Keratinocyte (primary cell): ENCODE data around the gene INPP5A. TPM values are rescaled to one million over a fixed set of nuclear protein-coding genes. Genes with fewer than 3 reads are reported as not detected.

ENCODE experiments used
- DNase-seq: peaks from one replicate; pipeline ENCODE4 v3.0.0-alpha.2; 2011; ENCODE audit warnings: low read depth, missing footprints, low spot score
- FAIRE-seq: peaks from 2 replicates; lab custom pipeline; 2011; peaks lifted over from hg19 to GRCh38; lab: Jason Lieb, UNC
- H2AFZ ChIP-seq: 2 replicates; pipeline ENCODE4 v1.6.0; 2012; ENCODE audit warnings: low read length, control low read depth, inconsistent platforms; ENCODE audit not compliant: control insufficient read depth
- H3K27ac ChIP-seq: 2 replicates; pipeline ENCODE4 v1.5.1; 2011; ENCODE audit warnings: low read length; ENCODE audit not compliant: control insufficient read depth, insufficient read depth
- H3K27me3 ChIP-seq: 3 replicates; pipeline ENCODE4 v1.6.0; 2011; ENCODE audit warnings: low read length; ENCODE audit not compliant: control insufficient read depth, insufficient read depth; ENCODE audit errors: extremely low read depth
- H3K36me3 ChIP-seq, 2 experiments: 2 replicates in 1 of 2; 3 replicates in 1 of 2; pipeline ENCODE4 v1.5.1; 2011; ENCODE audit warnings: low read length in 2 of 2, mild to moderate bottlenecking in 1 of 2; ENCODE audit not compliant: control insufficient read depth in 2 of 2, insufficient read depth in 2 of 2; ENCODE audit errors: extremely low read depth in 1 of 2
- H3K4me1 ChIP-seq: 3 replicates; pipeline ENCODE4 v1.5.1; 2011; ENCODE audit warnings: low read length; ENCODE audit not compliant: control insufficient read depth, insufficient read depth; ENCODE audit errors: extremely low read depth
- H3K4me2 ChIP-seq: 3 replicates; pipeline ENCODE4 v1.6.0; 2011; ENCODE audit warnings: low read depth, low read length; ENCODE audit not compliant: control insufficient read depth, insufficient read depth; ENCODE audit errors: extremely low read depth
- H3K4me3 ChIP-seq, 3 experiments: fragments of 200-600 bp in 1 of 3; sonication (generic) in 1 of 3; 2 replicates in 2 of 3; 3 replicates in 1 of 3; pipeline ENCODE4 v1.5.1; 2011 to 2016; ENCODE audit warnings: low read length in 3 of 3, mild to moderate bottlenecking in 3 of 3, control low read depth in 2 of 3, inconsistent platforms in 1 of 3, low read depth in 1 of 3, mixed read lengths in 1 of 3, mixed run types in 1 of 3, moderate library complexity in 1 of 3; ENCODE audit not compliant: control insufficient read depth in 2 of 3, insufficient read depth in 2 of 3; ENCODE audit errors: extremely low read depth in 1 of 3
- H3K79me2 ChIP-seq: 2 replicates; pipeline ENCODE4 v1.6.0; 2012; ENCODE audit warnings: low read length; ENCODE audit not compliant: control insufficient read depth, insufficient read depth
- H3K9ac ChIP-seq: 3 replicates; pipeline ENCODE4 v1.6.0; 2011; ENCODE audit warnings: low read length; ENCODE audit not compliant: control insufficient read depth, insufficient read depth; ENCODE audit errors: extremely low read depth
- H3K9me1 ChIP-seq: 3 replicates; pipeline ENCODE4 v1.6.0; 2011; ENCODE audit warnings: low read length; ENCODE audit not compliant: control insufficient read depth, insufficient read depth; ENCODE audit errors: extremely low read depth
- H3K9me3 ChIP-seq: 2 replicates; pipeline ENCODE4 v1.5.1; 2012; ENCODE audit warnings: low read depth, low read length; ENCODE audit not compliant: control insufficient read depth
- H4K20me1 ChIP-seq: 3 replicates; pipeline ENCODE4 v1.6.0; 2011; ENCODE audit warnings: low read length; ENCODE audit not compliant: control insufficient read depth, insufficient read depth; ENCODE audit errors: extremely low read depth
- CTCF ChIP-seq, 3 experiments: IDR thresholded peaks in 1 of 3; conservative IDR thresholded peaks in 1 of 3; optimal IDR thresholded peaks in 1 of 3; 2 replicates in 2 of 3; 3 replicates in 1 of 3; pipeline versions ENCODE3 to v1.5.1; 2011; ENCODE audit warnings: low read length in 3 of 3, mild to moderate bottlenecking in 3 of 3, moderate library complexity in 2 of 3, control low read depth in 1 of 3, inconsistent platforms in 1 of 3; ENCODE audit not compliant: insufficient read depth in 2 of 3; ENCODE audit errors: extremely low read depth in 1 of 3
- EZH2 ChIP-seq: IDR thresholded peaks from one replicate; pipeline ENCODE4 v1.6.1; 2012; ENCODE audit warnings: inconsistent platforms, mild to moderate bottlenecking, low read length, moderate library complexity
- dilution Hi-C: fragments of 300-500 bp; cut with MboI; formaldehyde crosslinking; loops from one replicate; pipeline ENCODE4 v1.7.0; 2020; ENCODE audit warnings: low sequenced_read_pairs; ENCODE audit not compliant: extremely low pct_ligation_motif_present
- polyA plus RNA-seq, 5 experiments: library from polyadenylated mRNA; depleted of rRNA in 3 of 5; stranded (reverse) in 3 of 5; stranded (forward) in 1 of 5; unstranded in 1 of 5; fragments of >200 nt; gene quantifications; 1 replicate in 1 of 5; 2 replicates in 3 of 5; 3 replicates in 1 of 5; pipeline versions ENCODE4 v1.2.1 to v1.2.3, GENCODE V29; 2011 to 2012; ENCODE audit warnings: missing spikeins in 2 of 5, low read depth in 1 of 5, low replicate concordance in 1 of 5

INPP5A gene
- polyA plus RNA-seq, 1 donor (not counting 4 experiments of a cell fraction or from before 2014, with no cell fraction given), result 11.2 TPM

- no peak for DNase-seq
- Histone ChIP-seq H3K27me3 (peaks cover 65% of the 10 kb centered on the region), H2AFZ (no peak overlapping the region), H3K27ac (no peak overlapping the region), H3K4me3 (no peak overlapping the region), H3K9ac (no peak overlapping the region), H4K20me1 (no peaks in the 10 kb centered on the region), H3K36me3 (no peaks in the 10 kb centered on the region), H3K9me3 (no peaks in the 10 kb centered on the region), H3K4me1 (peaks cover 20% of the 10 kb centered on the region), H3K79me2 (no peaks in the 10 kb centered on the region), H3K9me1 (peaks cover 3% of the 10 kb centered on the region), H3K4me2 (no peak overlapping the region)
- no peak for TF ChIP-seq CTCF (optimal IDR thresholded peaks at IDR 0.05 in 1 of 3, IDR thresholded peaks at IDR 0.05 in 1 of 3, conservative IDR thresholded peaks at IDR 0.05 in 1 of 3; ENCODE audit: extremely low read depth in 1 of 3, insufficient read depth in 2 of 3, low read length in 3 of 3)
- no peak for TF ChIP-seq EZH2
- FAIRE-seq, result no peak
- dilution Hi-C loops, result no loop called here
Observed at GRCh38 chr10:132521041-132521465, 16.5 kb upstream of the INPP5A start.

GRCh38 chr10:132521466-132522102 lies 16.0 kb upstream of the INPP5A start:
- Histone ChIP-seq H2AFZ (no peak overlapping the region), H3K27ac (no peak overlapping the region), H3K4me2 (no peak overlapping the region), H3K9ac (no peak overlapping the region), H4K20me1 (no peaks in the 10 kb centered on the region), H3K79me2 (no peaks in the 10 kb centered on the region), H3K27me3 (peaks cover 61% of the 10 kb centered on the region), H3K4me3 (no peak overlapping the region), H3K9me1 (peaks cover 3% of the 10 kb centered on the region), H3K4me1 (peaks cover 20% of the 10 kb centered on the region), H3K36me3 (no peaks in the 10 kb centered on the region), H3K9me3 (no peaks in the 10 kb centered on the region)
- no peak for FAIRE-seq
- DNase-seq, result no peak
- dilution Hi-C loops, result no loop called here
- TF ChIP-seq CTCF (optimal IDR thresholded peaks at IDR 0.05 in 1 of 3, IDR thresholded peaks at IDR 0.05 in 1 of 3, conservative IDR thresholded peaks at IDR 0.05 in 1 of 3; ENCODE audit: extremely low read depth in 1 of 3, insufficient read depth in 2 of 3, low read length in 3 of 3) (no peak), EZH2 (no peak)
